BLaER1 treated with 17β-estradiol and CSF1 and Interleukin-3, amounts not matched to agents 10 nM and 100 nM (cell line): Measurements from ENCODE around the gene SNCAIP.

ENCODE experiments used
- H3K27ac ChIP-seq, 11 experiments: shearing (Covaris generic); formaldehyde crosslinking; 2 replicates each; pipeline ENCODE4 v1.8.1; 2022
- H3K27me3 ChIP-seq, 11 experiments: shearing (Covaris generic); formaldehyde crosslinking; 2 replicates each; pipeline ENCODE4 v1.8.1; 2022
- H3K36me3 ChIP-seq, 11 experiments: shearing (Covaris generic); formaldehyde crosslinking; 2 replicates each; pipeline ENCODE4 v1.8.1; 2022
- H3K4me1 ChIP-seq, 10 experiments: shearing (Covaris generic); formaldehyde crosslinking; 2 replicates each; pipeline ENCODE4 v1.8.1; 2022
- H3K4me2 ChIP-seq, 11 experiments: shearing (Covaris generic); formaldehyde crosslinking; 2 replicates each; pipeline ENCODE4 v1.8.1; 2022
- H3K4me3 ChIP-seq, 10 experiments: shearing (Covaris generic); formaldehyde crosslinking; 2 replicates each; pipeline ENCODE4 v1.8.1; 2022
- H3K9ac ChIP-seq, 11 experiments: shearing (Covaris generic); formaldehyde crosslinking; 2 replicates each; pipeline ENCODE4 v1.8.1; 2022
- H3K9me3 ChIP-seq, 11 experiments: shearing (Covaris generic); formaldehyde crosslinking; replicated peaks in 1 of 11; 2 replicates each; pipeline ENCODE4 v1.8.1; 2022
- H4K20me1 ChIP-seq, 11 experiments: shearing (Covaris generic); formaldehyde crosslinking; 2 replicates each; pipeline ENCODE4 v1.8.1; 2022
- Cebpa-rat ChIP-seq, 11 experiments: shearing (Covaris generic); IDR thresholded peaks; 2 replicates each; pipeline ENCODE4 v1.8.1; 2022

Gene SNCAIP

GRCh38 chr5:122493091-122494021 is 181.3 kb downstream of the SNCAIP start:
- no peak for TF ChIP-seq Cebpa-rat (IDR thresholded peaks at IDR 0.05)
- Histone ChIP-seq H3K9me3 (no peaks in the 10 kb centered on the region), H4K20me1 (no peaks in the 10 kb centered on the region), H3K4me1 (peaks cover 0 to 13% (median 0%) of the 10 kb centered on the region in 10 experiments; a peak in 4 of 20 replicates), H3K9ac (no peak overlapping the region), H3K27me3 (no peaks in the 10 kb centered on the region), H3K27ac (no peak overlapping the region), H3K4me3 (no peak overlapping the region), H3K4me2 (no peak overlapping the region), H3K36me3 (no peaks in the 10 kb centered on the region)

GRCh38 chr5:122494109-122494508 is 182.1 kb downstream of the SNCAIP start:
- Histone ChIP-seq H4K20me1 (no peaks in the 10 kb centered on the region), H3K4me2 (no peak overlapping the region), H3K9ac (no peak overlapping the region), H3K4me3 (no peak overlapping the region), H3K9me3 (no peaks in the 10 kb centered on the region), H3K4me1 (peaks cover 0 to 13% (median 0%) of the 10 kb centered on the region in 10 experiments; a peak in 4 of 20 replicates), H3K27ac (no peak overlapping the region), H3K27me3 (no peaks in the 10 kb centered on the region), H3K36me3 (no peaks in the 10 kb centered on the region)
- TF ChIP-seq Cebpa-rat (IDR thresholded peaks at IDR 0.05), result no peak

GRCh38 chr5:122498163-122498562 is 186.1 kb downstream of the SNCAIP start:
- no peaks in the 10 kb centered on the region for H3K36me3 ChIP-seq
- H3K27ac ChIP-seq, result no peak overlapping the region
- no peaks in the 10 kb centered on the region for H3K27me3 ChIP-seq
- H3K9me3 ChIP-seq, result no peaks in the 10 kb centered on the region
- no peaks in the 10 kb centered on the region for H4K20me1 ChIP-seq
- no peak overlapping the region for H3K4me3 ChIP-seq
- H3K4me2 ChIP-seq, result no peak overlapping the region
- H3K9ac ChIP-seq, result no peak overlapping the region
- TF ChIP-seq Cebpa-rat (IDR thresholded peaks at IDR 0.05), result no peak
- peaks cover 0 to 11% (median 0%) of the 10 kb centered on the region in 10 experiments; a peak in 3 of 20 replicates for H3K4me1 ChIP-seq

- Histone ChIP-seq H3K27ac (no peak overlapping the region), H3K4me3 (no peak overlapping the region), H3K36me3 (no peaks in the 10 kb centered on the region), H3K4me2 (no peak overlapping the region), H3K9ac (no peak overlapping the region), H3K27me3 (no peaks in the 10 kb centered on the region), H4K20me1 (no peaks in the 10 kb centered on the region), H3K4me1 (peaks cover 0 to 11% (median 0%) of the 10 kb centered on the region in 10 experiments; a peak in 3 of 20 replicates), H3K9me3 (no peaks in the 10 kb centered on the region)
- TF ChIP-seq Cebpa-rat (IDR thresholded peaks at IDR 0.05), result no peak
These were observed 187.5 kb downstream of the SNCAIP start for GRCh38 chr5:122499585-122499984.

- Histone ChIP-seq H3K4me1 (peaks cover 0 to 10% (median 0%) of the 10 kb centered on the region in 10 experiments; a peak in 3 of 20 replicates), H4K20me1 (no peaks in the 10 kb centered on the region), H3K9ac (0 out of 22 replicates have a peak overlapping the region, but pooled peaks of 1 of the 11 experiments have one; percentile 0), H3K27me3 (no peaks in the 10 kb centered on the region), H3K9me3 (no peaks in the 10 kb centered on the region), H3K4me2 (no peak overlapping the region), H3K4me3 (no peak overlapping the region), H3K27ac (no peak overlapping the region), H3K36me3 (no peaks in the 10 kb centered on the region)
- no peak for TF ChIP-seq Cebpa-rat (IDR thresholded peaks at IDR 0.05)
These were observed 188.4 kb downstream of the SNCAIP start for GRCh38 chr5:122500245-122501088.

- Histone ChIP-seq H3K27me3 (no peaks in the 10 kb centered on the region), H3K4me2 (no peak overlapping the region), H3K36me3 (no peaks in the 10 kb centered on the region), H3K4me1 (peaks cover 0 to 4% (median 0%) of the 10 kb centered on the region in 10 experiments; a peak in 2 of 20 replicates), H3K9me3 (no peaks in the 10 kb centered on the region), H3K27ac (no peak overlapping the region), H4K20me1 (no peaks in the 10 kb centered on the region), H3K4me3 (no peak overlapping the region), H3K9ac (0 out of 22 replicates have a peak overlapping the region, but pooled peaks of 1 of the 11 experiments have one; percentile 0)
- TF ChIP-seq Cebpa-rat (IDR thresholded peaks at IDR 0.05), result no peak
These were observed 189.0 kb downstream of the SNCAIP start for GRCh38 chr5:122501089-122501435.

GRCh38 chr5:122507045-122507444 is 195.0 kb downstream of the SNCAIP start:
- Histone ChIP-seq H3K4me2 (no peak overlapping the region), H3K4me3 (no peak overlapping the region), H3K9ac (no peak overlapping the region), H3K4me1 (no peaks in the 10 kb centered on the region), H3K27ac (no peak overlapping the region), H3K27me3 (no peaks in the 10 kb centered on the region), H3K36me3 (no peaks in the 10 kb centered on the region), H4K20me1 (no peaks in the 10 kb centered on the region), H3K9me3 (no peaks in the 10 kb centered on the region)
- no peak for TF ChIP-seq Cebpa-rat (IDR thresholded peaks at IDR 0.05)

GRCh38 chr5:122507581-122507980 is 195.5 kb downstream of the SNCAIP start:
- no peak overlapping the region for H3K4me2 ChIP-seq
- H4K20me1 ChIP-seq, result no peaks in the 10 kb centered on the region
- H3K36me3 ChIP-seq, result no peaks in the 10 kb centered on the region
- no peak overlapping the region for H3K4me3 ChIP-seq
- H3K27ac ChIP-seq, result no peak overlapping the region
- H3K27me3 ChIP-seq, result no peaks in the 10 kb centered on the region
- no peaks in the 10 kb centered on the region for H3K4me1 ChIP-seq
- H3K9me3 ChIP-seq, result no peaks in the 10 kb centered on the region
- TF ChIP-seq Cebpa-rat (IDR thresholded peaks at IDR 0.05), result no peak
- H3K9ac ChIP-seq, result no peak overlapping the region

GRCh38 chr5:122508623-122509022 is 196.6 kb downstream of the SNCAIP start:
- Histone ChIP-seq H3K27ac (no peak overlapping the region), H3K27me3 (no peaks in the 10 kb centered on the region), H3K9ac (no peak overlapping the region), H3K4me2 (no peak overlapping the region), H3K4me3 (no peak overlapping the region), H3K36me3 (no peaks in the 10 kb centered on the region), H4K20me1 (no peaks in the 10 kb centered on the region), H3K9me3 (no peaks in the 10 kb centered on the region), H3K4me1 (no peaks in the 10 kb centered on the region)
- no peak for TF ChIP-seq Cebpa-rat (IDR thresholded peaks at IDR 0.05)
